Nucleus accumbens (tissue), 56 donors: ENCODE measurements around the gene WDR93.

ENCODE experiments used
- DNase-seq, 56 donors: peaks; one replicate each; lab custom pipeline; 2025; lab: John Stamatoyannopoulos, UW

WDR93 gene

DNA sequence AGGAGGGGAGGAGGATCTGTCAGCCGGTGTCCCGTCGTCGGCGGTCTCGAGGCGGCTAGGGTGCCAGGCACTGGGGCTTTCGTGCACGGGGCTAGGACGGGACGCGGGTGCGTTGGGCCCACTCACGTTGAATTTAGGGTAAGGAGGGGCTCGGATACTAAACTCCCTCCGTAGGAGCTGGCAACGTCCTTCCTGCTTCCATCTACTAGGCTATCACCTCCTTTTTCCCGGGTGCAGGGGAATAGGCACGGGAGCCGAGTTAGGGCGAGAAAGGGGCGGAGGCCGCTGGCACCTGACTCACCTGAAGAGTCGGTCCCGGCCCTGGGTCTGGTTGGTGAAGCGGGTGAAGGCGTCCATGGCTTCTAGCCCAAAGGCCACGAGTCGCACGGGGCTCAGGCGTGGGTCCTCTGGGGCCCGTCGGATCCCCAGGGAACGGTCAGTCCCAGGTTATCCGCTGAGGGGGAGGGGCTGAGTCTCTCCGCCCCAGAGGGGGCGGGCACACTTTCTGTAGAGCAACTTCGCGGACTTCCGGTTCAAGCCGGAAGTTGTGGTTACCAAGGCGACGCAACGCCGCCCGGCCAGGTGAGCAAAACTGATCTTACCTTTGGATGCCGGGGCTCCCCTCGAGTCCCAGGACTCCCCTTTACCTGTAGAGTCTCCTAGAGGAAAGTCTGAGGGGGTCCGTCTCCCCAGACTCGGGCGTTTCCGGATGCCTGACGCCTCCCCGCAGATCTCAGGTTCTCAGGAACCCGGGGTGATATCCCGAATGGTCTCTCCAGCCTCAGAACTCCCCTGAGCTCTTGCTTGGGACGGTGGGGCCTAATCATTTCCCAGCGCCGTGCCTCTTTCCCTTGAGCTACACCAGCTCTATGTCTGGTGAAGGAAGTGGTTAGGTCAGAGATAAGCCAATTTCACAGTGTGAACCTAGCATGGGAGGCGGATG lies at the start of gene WDR93, which contains the start of gene PEX11A:
Gene WDR93, plus strand, starts transcription at position 536 of the 943 bp plus-strand sequence. CDS start 10,936 bp downstream, outside the sequence.
Gene PEX11A, minus strand, starts transcription at position 479 of the 943 bp plus-strand sequence. Its CDS starts 122 bp downstream, at position 357.
- peak in 45 of 56 donors; percentile 10 to 80 (median 48) for DNase-seq

DNA sequence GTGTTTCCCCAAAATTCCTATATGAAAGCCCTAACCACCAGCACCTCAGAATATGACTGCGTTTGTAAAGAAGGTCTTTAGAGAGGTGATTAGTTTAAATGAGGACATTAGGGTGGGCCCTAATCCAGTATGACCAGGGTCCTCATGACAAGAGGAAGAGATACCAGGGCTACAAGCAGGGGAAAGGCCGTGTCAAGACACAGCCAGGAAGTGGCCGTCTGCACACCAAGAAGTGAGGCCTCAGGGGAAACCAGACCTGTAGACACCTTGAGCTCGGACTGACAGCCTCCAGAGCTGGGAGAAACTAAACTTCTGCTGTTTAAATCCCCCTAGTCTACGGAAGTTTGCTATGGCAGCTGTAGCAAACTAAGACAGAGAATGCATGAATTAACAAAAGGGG lies 49.6 kb upstream of the WDR93 start:
- no peak for DNase-seq

- no peak for DNase-seq
Observed at GRCh38 chr15:89642106-89642505, 48.5 kb upstream of the WDR93 start.

- DNase-seq: no peak
Observed at GRCh38 chr15:89645680-89646079, 44.9 kb upstream of the WDR93 start.

DNA sequence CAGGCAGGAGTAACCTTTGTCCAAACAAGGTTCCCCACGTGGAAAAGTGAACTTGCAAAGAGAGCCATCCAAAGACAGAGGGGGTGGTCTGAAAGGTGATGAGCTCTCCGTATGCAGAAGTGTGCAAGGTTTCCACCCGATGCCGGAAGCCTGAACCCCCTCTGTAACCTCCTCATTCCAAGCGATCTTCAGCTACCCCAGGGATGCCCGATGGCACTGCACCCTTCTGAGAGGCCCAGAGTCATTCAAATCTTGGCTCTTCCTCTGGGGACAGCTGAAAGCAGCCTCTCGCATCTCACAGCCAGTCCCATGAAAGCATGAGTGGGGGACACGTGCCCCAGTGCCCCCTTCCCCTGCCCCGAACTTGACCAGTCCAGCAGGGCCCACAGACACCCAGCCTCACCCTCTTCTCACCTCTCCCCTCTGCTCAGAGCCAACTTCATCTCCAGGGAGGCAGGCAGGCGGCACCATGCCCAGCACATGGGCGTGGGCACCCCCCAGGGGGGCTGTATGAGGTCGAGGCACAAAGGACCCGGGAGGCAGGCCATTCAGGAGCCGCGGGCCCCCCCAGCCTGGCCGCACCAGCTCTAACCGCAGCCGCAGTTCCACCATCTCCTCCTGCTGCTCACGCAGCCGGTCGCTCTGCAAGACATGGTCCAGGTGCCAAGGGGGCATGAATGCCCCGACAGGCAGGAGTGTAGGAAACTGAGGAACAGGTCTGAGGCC lies 44.0 kb upstream of the WDR93 start:
- DNase-seq: no peak

GRCh38 chr15:89647191-89647851 lies 43.3 kb upstream of the WDR93 start:
- DNase-seq: peak in 28 of 56 donors; percentile 2 to 69 (median 24)

GRCh38 chr15:89648106-89649012 lies 42.3 kb upstream of the WDR93 start:
- DNase-seq: no peak

- no peak for DNase-seq
Observed at GRCh38 chr15:89649013-89649625, 41.5 kb upstream of the WDR93 start.

DNA sequence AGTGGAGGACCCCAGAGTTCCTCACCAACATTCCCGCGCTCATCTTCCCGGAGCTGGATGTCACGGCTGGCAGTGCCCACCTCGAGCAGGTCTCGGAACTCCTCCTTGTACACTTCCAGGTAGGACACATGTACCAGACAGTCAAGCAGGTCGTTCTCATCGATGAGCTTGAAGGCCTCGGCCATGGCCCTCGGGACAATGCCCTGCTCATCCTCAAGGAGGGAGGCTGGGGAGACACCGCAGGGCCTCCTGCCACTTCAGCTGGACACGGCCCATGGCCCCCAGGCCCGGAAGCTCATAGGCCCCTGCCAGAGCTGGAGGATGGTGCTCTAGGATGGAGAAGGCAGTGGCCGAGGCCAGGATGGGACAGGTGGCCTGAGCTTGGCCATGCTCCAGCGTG lies 40.9 kb upstream of the WDR93 start:
- DNase-seq: no peak

DNA sequence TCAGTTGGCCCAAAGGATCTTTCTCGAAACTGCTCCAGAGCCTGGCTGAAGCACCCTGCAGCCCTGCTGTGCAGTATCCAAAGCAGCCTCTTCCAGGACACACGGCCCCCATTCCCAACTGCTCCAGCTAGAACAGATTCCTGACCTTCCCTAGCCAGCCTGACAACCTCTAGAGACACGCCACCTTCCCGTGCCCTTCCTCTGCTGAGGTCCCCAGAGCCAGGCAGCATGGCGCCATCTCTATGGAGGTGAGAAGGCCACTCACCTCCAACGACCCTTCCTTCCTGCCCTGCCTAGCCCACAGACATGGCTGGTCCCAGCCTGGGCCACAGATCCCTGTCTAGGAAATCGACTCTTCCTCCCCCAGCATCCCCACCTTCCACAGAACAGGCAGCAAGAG lies 38.5 kb upstream of the WDR93 start:
- DNase-seq: no peak

GRCh38 chr15:89652666-89653065 lies 37.9 kb upstream of the WDR93 start:
- no peak for DNase-seq

DNA sequence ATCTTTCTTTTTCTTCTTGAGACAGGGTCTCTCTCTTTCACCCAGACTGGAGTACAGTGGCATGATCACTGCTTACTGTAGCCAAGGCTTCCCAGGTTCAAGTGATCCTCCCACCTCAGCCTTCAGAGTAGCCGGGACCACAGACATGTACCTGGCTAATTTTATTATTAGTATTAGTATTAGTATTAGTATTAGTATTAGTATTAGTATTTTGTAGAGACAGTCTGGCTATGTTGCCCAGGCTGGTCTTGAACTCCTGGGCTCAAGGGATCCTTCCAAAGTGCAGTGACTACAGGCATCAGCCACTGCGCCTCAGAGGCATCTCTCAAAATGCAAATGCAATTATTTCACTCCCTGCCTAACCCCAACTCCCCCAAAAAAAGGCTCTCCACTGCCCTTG lies 37.0 kb upstream of the WDR93 start:
- no peak for DNase-seq

DNA sequence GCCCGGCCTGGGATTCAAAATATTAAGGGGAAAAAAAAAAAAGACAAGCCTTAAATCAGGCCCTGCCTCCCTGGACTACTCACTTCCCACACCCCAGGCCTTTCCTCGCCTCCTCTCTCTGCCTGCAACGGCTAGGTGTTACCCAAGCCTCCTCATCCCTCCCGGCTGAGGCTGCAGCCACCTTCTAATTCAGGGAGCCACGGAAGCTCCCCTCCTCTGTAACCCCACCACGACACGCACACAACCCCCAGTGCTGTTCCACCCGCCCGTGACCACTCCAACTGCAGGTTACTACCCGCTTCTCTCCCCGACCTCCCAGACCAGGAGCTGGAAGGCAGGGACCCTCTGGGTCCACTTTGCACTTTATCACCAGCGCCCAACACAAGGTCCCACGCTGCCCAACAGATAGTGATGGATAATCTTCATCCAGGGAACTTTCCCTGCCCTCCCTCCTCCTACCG lies 36.3 kb upstream of the WDR93 start:
- DNase-seq: no peak

DNA sequence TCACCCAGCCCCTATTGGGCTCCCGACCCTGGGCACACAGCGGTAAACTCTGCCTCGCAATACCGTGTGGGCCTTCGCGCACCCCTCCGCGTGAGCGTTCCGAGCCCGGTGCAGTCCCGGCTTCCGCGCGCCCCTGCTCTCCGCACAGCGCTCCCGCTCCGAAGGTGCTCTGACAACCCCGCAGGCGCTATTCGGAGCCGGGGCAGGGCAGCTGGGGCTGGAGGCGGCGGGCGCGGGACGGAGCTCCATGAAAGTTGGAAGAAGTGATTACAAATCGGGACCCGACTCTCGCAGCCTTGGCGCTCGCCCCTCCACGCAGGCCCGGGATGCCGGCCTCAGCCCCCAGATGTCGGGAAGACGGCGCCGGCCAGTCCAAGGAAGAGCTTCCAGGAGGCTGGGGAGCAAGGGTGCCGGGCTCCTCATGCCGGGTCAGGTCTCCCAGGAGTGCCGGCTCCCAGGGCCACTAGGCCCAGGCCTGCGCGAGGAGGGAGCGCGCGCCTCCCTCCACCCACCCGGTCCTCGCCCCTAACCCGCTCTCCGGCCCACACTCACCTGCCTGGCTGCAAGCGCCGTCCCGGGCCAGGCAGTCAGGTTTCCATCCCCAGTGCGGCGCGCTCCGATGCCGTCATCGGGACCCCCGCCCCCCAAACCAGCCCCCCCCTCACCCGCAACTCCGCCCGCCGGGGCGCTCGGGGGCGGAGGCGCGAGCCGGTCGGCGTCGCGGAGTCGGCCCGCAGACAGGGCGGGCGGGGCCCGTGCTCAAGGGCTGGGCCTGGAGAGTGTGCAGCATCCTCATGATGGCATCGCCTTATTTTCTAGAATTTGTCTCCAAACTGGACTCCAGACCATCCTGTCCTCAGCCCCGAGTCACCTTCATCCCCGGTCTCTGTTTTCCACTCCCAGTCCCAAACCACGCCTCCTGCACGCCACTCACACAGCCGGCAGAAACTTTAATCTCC lies 35.5 kb upstream of the WDR93 start, which contains the start of gene KIF7:
Gene KIF7, minus strand, starts transcription at position 621 of the 959 bp plus-strand sequence. CDS start 2,537 bp downstream, outside the sequence.
- peak in 9 of 56 donors; percentile 2 to 52 (median 16) for DNase-seq

DNA sequence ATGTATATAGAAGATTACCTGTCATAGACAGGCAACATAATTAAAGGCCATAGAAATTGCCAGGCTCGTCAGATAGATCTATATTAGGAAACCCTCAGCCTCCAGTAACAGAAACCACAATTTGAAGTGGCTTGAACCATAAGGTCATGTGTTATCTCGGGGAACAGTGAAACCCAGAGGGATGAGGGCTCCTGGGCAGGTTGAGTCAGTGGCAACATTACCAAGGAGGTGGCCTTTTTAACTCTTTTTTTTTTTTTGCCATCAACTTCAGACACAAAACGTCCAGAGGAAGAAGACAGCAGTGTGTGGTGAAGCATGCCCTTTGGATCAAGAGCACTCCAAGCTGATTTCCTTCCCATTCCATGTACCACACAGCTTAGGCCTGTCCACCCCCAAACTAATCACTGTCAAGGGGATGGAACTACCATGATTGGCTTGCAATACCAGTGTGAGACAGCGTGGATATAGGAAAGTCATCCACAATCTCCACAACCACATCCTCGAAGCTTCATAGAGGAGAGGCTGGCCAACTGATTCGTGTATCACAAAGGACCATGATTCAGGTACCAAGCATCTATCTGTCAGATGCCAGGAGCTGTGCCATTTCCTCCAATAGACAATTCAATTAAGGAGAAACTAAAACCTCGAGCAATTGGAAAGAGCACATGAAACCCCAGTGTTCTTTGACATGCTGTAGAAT lies 34.3 kb upstream of the WDR93 start:
- DNase-seq: no peak

DNA sequence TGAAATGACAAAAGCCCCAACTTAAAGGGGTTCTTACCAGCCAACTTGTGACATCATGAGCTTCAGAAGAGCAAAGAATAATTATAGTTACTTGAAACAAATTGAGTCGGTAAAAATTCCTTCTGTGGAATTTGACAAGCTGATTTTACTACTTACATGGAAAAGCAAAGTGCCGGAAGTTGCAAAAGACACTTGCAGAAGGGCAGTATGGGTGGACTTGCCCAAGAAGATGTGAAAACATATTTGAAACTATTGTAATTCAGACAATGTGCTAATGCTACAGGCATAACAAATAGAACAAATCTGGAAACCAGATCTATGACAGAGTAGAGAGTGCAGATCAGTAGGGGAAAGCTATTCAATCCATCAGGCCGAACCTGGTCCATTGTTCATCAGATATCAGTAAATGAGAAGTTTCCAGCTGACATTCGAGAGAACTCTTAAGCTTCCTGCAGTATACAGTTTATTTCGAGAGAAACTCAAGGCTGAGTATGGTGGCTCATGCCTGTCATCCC lies 32.9 kb upstream of the WDR93 start:
- no peak for DNase-seq

- DNase-seq: no peak
Observed at GRCh38 chr15:89659295-89659694, 31.3 kb upstream of the WDR93 start.
